Measurements from ENCODE around the gene GCK.
"Not testable (repeated sequence)": the region's sequence is repeated elsewhere in the genome, so short reads cannot be mapped to it uniquely, and the experiment has no call there.

The GCK gene

DNA sequence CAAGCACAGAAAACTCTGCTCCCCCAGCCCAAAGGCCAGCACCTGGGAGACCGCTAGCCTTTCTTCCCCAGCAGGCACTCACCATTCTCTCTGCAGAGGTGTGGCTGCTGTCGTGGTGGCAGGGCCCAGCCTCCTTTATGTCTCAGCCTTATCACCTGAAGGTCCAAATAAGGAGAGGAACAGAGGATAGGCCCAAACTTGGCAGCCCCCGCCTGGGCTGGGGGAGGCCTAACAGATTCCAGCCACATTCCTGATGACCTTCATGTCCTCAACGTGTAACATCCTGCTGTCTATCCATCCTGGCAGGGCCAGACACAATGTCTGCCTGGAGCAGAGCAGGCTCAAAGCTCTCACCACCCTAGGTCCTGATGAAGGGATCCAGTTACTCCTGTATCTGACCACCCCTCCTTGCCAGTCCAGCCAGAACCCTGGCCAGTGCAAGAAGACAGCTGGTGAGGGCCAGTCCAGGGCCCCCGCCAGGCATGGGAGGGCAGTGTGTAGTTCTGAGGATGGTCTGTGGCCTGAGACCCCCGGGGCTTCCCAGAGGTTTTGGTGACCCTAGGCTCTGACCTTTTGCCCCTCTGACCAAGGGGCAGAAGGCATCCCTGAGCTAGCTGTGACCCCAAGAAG is 47.9 kb downstream of the GCK start, which contains the start of gene MYL7:
MYL7 (minus strand) TSS at position 112 of the 630 bp plus-strand sequence; CDS start at position 85, 27 bp downstream.
- no peak for DNase-seq

DNA sequence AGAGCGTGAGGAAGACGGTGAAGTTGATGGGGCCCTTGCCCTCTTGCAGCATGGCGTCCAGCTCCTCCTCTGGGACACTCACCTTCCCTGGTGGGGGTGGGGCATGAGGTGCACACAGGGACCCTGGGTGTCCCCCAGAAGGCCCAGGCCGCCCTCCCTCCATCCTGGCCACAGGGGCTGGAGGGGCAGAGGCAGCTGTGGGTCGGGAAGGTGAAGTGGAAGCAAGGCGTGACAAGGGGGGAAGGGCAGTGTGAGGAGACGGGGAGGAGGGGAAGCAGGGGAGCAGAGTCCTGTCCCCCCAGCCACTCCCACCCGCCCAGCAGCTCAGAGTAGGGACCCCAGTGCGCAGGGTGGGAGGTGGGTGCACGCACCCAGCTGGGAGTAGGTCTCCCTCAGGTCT is 48.9 kb downstream of the GCK start:
- DNase-seq, result no peak

DNA sequence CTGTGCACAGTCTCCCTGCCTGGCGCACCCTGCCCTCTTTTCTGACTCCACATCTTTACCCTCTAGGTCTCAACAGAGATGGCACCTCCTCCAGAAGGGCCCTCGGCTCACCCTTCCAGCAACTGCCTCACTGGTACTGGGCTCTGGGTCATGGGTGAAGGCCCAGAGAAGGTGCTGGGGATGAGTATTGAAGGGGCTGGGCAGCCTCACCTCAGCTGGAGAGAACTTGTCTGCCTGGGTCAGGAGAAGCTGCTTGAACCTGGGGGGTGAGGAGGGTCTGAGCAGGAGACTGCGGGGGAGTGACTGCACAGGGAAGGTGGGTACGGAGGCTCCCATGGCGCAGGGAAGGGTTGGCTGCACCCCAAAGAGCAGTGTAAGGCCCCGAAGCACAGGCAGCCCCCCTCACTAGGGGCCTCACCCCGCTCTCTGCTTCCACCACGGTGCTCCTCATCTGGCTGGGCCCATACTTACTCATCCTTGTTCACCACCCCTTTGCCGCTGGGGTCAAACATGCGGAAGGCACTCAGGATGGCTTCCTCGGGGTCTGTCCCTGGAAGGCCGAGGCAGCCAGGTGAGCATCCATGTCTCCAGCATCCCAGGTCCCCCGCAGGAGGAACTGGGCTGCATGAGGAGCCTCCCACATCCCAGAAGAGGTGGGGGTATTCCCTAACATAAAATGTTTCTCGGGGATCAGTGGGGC is 49.8 kb downstream of the GCK start:
- no peak for DNase-seq

DNA sequence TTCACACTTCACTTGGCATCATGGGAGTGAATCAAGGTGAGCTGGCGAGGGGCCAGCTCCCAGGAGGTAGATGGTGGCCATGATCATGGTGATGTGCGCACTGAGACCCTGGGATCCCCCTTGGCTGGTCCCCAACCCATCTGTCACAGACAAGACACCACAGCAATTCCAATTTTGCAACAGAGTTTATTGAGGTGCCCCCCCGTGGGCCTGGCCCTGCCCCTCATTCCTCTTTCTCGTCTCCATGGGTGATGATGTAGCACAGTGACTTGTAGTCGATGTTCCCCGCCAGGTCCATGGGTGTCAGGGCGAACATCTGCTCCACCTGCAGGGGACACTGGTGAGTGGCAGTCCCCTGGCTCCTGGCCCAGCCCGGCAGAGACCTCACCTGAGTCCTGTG is 50.5 kb downstream of the GCK start:
- no peak for DNase-seq

DNA sequence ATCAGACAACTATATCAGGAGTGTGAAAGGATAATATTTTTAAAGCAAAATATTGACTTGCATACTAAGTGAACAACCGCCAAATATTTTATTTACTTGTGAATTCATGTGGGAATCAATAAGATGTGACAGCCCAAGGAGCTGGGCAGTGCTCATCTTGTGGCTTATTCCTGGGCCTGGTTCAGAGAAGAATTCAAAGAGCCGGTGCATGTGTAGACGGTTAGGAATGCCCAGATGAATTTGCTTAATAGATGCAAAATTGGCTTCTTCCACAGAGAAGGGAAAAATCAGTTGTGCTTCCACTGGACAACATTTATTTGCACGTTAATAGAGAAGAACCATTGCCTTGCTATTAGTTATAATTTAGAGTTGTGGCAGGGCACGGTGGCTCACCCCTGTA is 52.5 kb downstream of the GCK start:
- DNase-seq, result no peak

DNA sequence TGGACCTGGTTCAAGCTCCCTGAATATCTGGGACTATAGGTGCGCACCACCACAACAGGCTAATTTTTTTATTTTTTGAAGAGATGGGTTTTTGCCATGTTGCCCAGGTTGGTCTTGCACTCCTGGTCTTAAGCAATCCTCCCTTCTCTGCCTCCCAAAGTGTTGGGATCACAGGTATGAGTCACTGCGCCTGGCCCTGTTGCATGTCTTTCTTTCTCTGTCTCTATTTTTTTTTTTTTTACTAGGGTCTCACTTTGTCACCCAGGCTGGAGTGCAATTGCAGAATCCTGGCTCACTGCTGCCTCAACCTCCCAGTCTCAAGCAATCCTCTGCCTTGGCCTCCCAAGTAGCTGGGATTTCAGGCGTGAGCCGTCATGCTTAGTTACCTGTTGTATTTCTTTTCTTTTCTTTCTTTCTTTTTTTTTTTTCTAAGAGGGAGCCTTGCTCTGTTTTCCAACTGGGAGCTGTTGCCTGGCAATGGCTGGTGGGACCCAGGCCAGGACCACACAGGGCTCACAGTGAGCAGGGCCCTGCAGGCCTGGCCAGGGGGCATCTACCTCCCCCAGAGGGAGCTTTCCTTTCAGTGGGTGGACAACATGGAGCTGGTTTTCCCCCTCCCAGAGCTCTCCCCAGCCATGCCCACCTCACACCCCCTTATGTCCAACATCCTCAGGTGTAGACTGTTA is 54.2 kb downstream of the GCK start:
- peak in 2 of 14 donors; percentile 25 to 36 for DNase-seq

DNA sequence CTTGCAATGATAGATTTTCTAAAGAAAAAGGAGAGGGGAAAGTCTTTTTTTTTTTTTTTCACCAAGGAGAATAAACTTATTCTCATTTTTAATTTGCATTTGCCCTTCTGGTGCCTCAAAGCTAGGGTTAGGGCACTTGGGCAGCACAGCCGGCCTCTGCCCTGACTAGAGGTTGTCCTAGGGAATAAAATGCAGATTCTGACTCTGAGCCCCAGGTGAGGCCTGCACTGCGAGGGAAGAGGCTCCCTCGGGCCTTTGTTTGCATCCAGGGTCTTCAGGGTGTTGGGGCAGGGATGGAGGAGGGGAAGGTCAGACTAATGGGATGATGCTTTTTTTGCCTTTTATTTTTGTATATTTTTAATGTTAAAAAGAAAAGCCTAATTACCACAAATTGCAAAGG is 55.9 kb downstream of the GCK start:
- no peak for DNase-seq

DNA sequence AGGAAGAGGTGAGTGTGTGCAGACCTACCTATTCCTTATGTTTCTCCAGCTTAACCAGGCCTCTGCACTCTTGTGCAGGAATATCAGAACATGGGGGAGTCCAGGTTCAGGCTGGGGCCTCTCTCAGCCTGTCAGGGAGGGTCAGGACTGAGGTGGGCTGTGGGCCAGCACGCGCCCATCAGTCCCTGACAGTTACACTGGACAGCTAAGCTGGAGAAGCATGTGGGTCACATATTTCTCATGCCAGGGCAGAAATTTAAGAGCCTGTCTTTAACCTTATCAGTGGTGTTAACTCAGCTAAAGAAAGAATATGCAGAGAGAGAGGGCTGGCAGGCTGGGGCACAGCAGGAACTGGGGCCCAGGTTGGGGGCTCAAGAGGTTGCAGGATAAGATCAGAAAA is 57.2 kb downstream of the GCK start:
- DNase-seq, result no peak

DNA sequence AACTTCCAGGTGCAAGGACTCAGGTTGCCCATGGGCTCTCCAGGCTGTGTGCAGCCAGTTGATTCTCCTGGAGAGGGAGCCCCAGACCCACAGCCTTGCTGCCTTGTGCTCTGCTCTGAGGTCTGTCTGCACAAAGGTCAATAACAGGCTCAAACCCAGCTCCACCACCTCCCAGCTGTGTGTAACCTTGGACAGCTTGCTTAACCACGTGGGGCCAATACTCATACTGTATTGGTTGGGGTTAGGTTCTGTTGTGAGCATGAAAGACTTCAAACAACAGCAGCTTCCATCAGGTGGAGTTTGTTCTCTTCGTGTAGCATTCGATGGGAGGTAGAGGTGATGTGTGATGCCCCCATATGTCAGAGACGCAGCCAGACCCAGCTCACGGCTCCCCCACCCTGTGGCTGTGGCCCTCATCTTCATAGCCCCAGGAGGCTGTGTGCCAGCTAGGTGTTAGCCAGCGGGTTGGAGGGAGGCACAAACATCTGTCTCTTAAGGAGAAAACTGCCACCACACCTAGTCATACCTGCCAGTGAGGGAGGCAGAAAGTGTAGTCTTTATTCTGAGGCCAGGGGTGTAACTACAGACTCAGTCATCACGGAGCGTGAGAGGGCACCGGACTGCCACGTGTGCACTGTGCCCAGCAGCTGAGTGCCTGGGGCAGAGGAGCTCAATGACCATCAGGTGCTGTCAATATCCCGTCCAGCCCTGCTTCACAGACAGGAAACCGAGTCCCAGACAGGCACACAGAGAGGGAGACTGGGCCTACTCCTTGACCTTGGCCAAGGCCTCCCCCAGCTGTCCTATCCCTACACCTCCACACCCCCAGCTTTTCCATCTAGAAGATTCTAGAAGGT is 57.8 kb downstream of the GCK start:
- DNase-seq, result no peak

DNA sequence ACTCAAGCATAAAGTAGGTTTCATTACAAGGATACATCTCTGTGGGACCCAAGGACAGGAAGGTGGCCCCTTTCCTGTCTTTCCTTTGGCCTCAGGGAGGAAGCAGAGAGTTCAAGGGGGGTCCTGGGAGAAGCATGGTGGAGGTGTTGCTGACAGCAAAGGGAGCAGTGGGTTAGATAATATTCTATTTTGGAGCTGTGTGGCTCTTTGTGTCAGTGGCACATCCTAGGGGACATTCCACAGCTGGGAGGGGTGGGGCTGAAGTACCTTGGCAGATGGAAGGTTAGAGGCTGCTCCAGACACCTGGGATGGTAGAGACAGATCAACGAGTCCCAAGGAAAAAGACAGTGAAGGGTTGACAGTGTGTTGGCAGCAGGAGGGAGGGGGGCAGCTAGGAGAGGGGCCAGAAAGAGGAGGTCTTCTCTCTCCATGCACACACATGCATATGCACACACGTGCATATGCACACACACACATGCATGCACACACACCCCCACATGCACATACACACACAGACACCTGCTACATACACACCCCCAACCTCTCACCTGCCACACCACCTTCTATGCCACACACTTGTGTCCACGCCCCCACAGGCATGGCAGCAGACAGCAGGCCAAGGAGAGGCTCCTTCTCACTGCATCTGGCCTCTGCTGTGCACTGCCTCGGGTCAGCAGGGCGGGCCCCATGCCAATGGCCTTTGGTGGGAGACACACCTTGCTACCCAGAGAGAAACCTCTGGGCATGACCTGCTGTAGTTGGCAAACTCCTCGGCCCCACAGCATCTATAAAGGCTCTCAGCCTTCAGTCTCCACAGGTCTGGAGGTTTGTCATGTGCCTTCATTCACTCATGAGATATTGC is 60.3 kb downstream of the GCK start:
- no peak for DNase-seq

DNA sequence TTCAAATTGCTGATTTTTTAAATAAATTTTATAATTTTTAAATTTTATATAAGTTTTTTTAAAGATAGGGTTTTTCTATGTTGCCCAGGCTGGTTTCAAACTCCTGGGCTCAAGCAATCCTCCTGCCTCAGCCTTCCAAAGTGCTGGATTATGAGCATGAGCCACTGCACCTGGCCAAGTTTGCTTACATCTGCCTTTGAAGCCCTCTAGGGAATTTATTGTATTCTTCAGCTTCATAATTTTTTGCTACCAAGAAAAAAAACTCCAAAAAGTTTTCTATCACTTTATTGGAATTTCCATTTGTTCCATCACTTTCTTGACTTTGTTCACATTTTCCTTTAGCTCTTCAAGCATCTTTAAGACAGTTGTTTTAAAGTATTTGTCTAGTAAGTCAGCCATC is 62.1 kb downstream of the GCK start:
- DNase-seq, result no peak

DNA sequence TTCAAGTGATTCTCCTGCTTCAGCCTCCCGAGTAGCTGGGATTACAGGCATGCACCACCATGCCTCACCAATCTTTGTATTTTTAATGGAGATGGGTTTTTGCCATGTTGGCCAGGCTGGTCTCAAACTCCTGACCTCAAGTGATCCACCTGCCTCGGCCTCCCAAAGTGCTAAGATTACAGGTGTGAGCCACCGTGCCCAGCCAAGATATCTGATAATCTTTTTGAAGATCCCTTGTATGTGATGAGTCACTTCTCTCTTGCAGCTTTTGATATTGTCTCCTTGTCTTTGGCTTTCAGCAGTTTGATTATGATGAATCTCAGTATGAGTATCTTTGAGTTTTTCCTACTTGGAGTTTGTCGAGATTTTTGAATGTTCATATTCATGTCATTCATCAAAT is 62.7 kb downstream of the GCK start:
- DNase-seq, result not testable (repeated sequence)

DNA sequence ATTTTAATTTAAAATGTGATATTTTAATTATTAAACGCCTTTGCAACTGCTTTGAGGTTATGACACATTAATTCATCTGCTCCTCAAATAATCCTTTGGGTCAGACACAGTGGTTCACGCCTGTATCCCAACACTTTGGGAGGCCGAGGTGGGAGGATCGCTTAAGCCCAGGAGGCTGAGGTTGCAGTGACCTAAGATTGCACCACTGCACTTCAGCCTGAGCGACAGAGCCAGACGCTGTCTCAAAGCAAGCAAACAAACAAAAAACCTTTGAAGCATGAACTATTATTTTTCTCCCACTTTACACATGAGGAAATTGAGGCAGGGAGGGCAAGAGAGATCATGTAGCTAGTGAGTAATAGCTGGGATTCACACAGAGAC is 64.4 kb downstream of the GCK start:
- no peak for DNase-seq

DNA sequence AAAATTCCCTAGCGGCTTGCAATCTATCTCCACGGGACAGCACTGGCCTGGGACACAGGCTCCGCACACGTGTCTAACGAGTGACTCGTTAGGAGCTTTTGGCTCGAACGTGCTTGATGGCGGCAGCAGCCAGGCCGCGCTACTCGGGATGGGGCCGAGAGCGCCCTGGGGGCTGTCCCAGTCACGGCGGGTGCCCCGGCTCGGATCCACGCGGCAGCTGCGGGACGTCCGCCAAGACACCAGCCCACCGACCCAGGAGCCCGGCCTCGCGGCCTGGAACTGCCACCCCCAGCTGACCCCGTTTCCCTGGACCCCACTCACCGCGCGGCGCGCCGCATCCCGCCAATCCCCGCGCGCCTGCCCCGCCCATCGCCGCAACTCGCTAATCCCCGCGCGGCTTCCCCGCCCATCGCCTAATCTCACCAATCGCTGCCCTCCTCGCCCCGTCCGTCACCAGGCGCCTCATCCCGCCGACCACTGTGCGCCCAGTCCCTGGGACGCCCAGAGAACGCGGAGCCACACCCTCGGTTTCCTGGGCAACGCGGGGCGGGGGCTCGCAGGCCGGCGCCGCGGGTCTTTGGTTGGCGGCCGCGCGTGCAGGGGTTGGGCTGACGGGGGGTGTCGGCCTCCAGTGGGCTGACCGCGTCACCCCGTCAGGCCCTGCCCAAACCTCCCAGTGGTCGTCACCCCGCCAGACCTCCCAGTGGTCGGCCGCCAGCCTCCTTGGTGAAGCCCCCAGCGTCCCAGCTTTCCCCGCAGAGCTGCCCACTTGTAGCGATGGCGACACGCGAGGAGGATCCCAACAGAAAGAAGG is 65.8 kb downstream of the GCK start, which contains the start of gene POLD2:
POLD2 (minus strand) TSS at position 359 of the 814 bp plus-strand sequence. CDS start 1,495 bp downstream, outside the sequence.
- peak; percentile 68 to 97 (median 93) for DNase-seq

DNA sequence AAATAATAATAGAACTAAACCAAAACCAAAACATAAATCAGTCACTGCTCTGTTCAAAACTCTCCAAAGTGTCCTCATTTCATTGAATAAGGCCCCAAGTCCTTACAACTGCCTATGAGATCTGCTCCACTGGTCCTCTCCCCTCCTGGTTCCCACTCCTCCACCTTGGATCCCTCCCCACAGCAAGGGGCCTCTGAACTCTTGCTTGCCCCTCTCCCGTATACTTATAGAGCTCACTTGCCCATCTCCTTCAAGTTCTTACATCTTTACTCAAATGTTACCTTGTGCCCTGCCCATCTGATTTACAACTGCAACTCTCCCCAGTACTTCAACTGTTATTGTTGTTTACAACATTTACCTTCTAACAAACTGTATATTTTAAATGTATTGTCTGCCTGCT is 66.7 kb downstream of the GCK start:
- no peak for DNase-seq

DNA sequence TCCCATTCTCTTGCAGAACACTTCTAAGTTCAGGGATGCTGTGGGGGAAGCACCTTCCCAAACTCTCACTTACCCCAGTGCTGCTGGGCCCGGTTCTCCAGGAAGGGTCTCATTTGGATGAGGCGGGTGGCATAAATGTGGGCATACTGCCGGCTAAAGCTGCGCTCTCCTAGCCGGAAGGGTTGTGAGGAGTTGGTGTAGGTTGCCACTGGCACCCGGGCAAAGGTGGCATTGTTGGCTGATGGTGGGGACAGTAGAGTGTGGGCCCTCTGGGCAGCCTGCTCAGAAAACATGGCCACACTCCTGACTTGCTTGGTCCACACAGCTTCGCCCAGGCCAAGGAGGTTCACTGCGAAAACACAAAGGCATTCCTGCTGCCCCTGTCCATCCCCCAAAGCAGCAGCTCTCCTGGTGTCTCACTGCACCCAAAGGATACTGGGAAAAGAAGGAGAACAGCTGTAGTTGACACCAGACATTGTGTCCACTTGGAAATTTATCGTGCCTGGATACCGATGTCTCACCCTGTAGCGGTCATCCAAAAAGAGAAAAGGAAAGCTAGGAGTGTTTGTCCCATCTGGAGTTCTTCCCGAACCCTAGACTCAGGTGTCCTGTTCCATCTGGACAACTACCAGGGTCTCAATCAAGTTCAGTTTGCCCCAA is 67.3 kb downstream of the GCK start:
- no peak for DNase-seq

DNA sequence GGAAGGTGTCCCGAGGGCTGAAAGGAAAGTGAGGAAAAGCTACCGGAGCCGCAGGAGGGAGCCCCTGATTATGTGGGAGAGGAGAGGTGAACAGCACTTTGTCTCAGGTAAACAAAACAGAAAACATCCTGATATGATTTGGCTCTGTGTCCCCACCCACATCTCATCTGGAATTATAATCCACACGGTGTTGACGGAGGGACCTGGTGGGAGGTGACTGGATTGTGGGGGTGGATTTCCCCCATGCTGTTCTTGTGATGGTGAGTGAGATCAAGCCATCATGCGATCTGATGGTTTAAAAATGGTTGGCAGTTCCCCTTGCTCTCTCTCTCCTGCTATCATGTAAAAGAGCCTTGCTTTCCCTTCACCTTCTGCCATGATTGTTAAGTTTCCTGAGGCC is 68.8 kb downstream of the GCK start:
- no peak for DNase-seq

DNA sequence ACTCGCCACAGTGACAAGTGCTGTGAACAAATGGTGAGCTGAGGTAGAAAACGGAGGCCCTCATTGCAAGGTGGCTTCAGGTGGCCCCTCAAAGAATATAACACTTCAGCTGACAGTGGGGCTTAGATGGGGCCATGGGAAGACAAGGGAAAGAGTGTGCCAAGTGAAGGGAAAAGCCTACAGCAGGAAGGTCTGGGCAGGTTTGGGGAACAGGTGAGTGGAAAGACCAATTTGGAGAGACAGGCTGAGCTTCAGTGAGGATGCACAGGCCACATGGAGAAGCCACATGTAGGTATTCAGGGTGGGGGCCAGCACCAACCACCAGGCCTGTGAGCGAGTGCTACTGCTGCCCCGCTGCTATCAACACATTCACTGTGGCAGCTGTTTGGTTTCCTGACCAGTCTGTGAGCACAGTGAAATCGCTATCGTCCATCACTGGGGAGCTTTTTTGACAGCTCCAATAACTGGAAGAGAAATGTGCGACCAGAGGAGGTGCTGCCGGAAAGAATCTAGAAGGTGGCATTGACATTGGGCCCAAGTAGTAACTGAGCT is 69.3 kb downstream of the GCK start:
- DNase-seq, result no peak

DNA sequence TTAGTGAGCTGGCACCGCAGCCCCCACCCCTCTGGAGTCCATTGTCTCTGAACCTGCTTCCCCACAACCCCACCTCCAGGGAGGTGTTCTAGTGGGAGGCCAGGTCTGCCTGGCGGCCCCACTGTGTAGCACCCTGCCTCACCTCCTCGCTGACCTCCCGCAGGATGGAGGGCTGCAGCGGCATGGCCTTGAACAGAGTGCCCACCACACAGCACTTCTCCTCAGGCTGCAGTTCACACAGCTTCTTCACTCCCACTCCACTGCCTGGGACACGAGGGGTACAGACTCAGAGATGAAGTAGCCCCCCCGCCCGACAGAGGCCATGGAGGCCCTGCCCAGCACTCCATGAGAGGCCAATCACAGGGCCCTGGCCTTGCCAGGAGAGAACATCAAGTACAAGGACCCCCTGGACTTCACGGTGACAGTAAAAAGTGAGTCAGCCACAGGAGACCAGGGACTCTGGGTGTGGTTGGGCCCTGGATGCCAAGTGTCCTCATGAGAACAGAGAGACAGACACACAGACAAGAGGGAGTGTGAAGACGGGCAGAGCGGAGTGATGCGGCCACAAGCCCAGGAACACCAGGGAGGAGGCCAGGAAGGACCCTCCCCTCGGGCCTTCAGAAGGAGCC is 71.3 kb downstream of the GCK start:
- no peak for DNase-seq

All from C1 segment of cervical spinal cord (tissue), 14 donors.